A549 treated with CORT108297 at 1 μM for 4 hours (cell line): ENCODE measurements around the gene MDP1. TPM values are rescaled to one million over a fixed set of nuclear protein-coding genes. Genes with fewer than 3 reads are reported as not detected.

Experiments used
- total RNA-seq: library from RNA; stranded (reverse); fragments of 200-300 nt; extraction: Qiagen RNA extraction; gene quantifications from 5 replicates; pipeline ENCODE4 v1.2.3, GENCODE V29; 2022

Gene MDP1
- total RNA-seq: 30.3 to 32.5 TPM (median 31.5 TPM) in 5 replicates

DNA sequence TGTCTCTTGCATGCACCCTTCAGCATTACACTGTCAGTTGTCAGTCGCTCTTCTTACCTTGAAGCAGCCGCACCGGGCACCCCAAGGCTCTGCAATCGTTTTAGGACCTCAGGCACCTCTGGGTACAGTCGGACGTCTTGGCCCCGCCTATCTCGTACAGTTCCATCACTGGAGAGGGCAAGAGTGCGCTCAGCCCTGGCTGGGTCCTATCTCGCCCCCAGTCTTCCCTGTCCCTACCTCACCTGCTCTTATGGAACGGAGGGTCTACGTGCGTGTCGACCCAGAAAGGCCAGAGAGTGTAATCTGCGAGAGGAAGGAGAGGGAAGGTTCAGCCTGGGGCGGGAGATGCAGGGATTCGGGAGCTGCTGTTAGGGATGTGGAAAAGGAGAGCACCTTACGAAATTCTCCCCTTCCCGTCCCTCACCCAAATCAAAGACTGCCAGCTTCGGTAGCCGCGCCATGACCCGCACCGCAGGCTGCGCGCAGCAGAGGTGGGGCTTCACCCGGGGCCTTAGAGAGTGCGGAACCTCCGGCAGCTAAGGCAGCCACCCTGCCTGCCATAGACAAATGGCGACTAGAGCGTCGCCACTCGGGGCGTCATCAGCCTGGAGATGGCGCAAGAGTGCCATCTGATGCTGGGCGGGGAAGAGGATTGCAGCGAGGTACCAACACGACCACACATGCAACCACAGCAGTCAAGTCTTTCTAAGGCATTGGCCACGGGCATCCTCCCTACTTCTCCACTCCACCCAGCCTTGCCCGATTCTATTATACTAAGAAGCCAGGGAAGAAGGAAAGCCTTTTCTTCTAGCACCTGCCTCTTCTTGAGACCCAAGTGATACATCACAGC lies at the start of gene MDP1:
TSS of gene MDP1 (minus strand) at position 572 of the 850 bp plus-strand sequence. CDS start at position 461, 111 bp downstream.

DNA sequence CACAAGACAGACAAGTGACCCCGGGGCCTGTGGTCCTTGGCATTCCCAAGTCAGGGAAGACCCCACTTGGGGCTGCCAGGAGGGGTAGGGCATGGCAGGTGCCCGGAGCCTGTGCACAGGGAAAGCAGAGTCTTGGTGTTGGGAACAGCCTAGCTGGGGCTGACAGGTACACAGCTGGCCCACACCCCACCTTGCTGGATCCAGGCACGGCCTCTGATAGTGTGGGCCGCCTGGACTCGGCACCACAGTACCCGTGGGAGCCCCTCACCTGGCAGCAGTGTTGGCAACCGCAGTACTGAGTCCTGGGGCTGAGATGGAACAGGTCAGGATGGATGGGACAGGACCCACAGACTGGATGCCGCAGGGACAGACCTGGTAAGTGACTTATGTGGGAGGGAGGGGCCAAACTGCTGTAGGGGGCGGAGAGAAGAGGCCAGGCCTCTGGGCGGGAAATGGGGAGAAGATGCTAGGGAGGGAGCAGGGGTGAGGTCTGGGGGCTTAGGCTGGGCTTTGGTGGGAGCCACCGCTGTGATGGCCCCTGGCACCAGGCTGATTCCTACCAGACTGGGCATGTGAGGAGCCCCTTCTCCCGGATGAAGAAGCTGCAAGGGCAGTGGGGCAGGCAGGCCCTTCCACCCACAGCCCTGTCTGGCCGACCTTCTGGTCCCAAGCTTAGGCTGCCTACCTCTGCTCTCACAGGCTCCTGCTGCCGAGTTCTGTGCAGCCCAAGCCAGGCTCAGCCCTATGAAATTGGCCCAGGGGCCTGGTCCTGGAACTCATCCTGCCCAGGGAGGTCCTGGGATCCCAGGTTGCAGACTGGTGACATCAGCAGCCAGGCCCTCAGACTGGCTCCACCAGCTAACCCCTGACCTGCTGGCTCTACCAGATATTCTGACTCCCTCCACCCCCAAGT lies 47.2 kb upstream of the MDP1 start, which contains the start of gene TGM1:
TSS of gene TGM1 (minus strand) at position 357 of the 913 bp plus-strand sequence. CDS start 825 bp downstream, outside the sequence.

DNA sequence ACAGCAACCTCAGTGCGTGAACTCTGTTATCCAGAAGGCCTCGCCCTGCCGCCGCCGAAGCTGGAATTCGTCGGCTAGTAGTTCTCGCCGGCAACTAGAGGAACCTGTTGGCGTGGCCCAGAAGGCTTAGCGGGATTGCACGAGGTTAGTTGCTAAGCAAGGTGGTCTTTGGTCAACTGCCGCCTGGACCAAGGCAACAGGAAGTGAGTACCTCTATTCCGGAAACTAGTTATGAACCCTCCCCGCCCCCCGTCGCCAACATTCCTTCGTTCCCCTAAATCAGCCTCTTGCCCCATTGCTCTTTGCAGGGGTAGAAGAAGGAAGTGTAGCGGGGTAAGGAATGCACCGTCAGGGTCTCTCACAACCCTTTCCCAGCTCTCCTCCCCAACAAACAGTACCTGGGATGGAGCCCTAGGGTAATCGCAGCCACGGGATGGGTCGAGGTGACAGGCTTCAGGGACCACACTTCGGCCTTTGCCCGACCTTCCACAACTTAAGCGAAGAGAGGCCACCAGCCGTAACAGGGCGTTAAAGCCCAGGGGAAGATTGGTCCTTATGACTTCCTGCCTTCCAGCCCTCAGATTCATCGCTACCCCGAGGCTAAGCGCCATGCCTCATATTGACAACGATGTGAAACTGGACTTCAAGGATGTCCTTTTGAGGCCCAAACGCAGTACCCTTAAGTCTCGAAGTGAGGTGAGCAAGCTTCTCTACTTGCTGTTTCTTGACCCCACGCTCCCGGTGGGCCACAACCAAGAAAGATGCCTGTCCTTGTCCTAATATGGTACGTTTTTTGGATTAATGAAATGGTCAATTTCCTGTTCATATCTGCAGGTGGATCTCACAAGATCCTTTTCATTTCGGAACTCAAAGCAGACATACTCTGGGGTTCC lies 17.0 kb upstream of the MDP1 start, which contains the start of gene GMPR2:
TSS of gene GMPR2 (plus strand) at position 285 of the 893 bp plus-strand sequence. CDS start at position 610, 325 bp downstream.

DNA sequence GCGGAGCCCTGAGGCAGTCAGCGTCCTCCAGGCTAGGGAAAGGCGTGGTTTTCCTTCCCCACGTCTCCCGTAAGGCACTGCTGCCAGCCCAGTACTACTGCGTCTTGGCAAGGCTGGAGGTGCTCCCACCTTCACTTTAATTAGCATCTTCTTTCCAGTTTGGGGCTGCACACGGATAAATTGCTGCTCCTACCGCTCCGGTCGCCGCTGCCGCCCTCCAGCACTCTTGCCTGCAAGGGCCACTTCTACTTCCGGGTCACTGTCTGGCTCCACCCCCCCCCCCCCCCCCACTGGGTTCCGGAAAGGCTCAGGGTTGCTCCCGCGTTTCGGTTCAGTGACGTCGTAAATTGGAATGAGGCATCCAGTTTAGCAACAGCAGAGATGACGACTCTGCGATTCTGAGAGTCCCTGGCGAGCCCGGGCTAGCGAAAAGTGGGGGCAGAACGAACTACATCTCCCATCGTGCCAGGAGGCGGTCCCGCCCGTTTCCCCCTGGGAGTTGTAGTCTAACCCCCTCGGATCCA lies 16.3 kb upstream of the MDP1 start, which contains the start of gene NEDD8:
TSS of gene NEDD8 (minus strand) at position 247 of the 524 bp plus-strand sequence. CDS start at position 147, 100 bp downstream.

DNA sequence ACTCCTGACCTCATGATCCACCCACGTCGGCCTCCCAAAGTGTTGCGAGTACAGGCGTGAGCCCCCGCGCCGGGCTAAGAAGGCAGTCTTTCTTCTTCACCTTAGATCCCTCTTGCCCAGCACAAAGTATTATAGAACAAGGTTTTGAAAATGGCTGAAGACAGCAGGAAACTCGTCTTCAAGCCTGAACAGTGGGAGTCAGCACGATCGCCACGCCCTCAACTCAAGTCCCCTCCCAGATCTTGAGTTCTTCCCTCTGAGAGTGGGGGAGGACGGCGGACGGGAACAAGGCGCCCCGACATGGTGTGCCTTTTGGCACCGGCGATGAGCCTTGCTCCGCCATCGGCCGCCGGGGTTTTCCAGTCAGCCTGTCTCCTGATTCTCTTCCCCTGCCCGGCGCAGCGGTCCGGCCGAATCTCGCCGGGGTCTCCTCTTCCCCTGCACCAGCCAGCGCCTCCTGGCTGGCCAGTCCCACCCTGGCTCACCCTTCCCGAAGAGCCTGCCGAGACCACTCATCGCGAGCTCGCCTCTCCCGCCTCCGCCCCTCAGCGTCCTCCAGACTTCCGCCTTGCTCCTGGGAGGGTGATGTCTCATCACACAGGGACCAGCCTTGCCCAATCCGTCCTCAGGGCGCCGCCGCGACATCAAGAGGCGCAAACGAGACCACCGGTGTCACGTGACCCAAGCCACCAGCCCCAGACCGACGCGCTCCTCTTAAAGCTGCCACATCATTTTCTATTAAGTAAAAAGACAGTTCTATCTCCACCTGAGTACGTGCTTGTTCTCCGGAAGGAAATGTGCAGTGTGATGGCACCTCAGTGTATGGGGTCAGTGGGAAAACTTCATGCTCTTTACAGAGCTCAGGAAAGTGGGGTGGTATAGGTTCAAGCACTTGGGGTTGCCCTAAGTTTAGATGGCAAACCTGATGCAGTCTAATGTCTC lies 2.7 kb downstream of the MDP1 start, which contains the start of gene CHMP4A:
TSS of gene CHMP4A (minus strand) at position 565 of the 942 bp plus-strand sequence. CDS start at position 516, 49 bp downstream.

DNA sequence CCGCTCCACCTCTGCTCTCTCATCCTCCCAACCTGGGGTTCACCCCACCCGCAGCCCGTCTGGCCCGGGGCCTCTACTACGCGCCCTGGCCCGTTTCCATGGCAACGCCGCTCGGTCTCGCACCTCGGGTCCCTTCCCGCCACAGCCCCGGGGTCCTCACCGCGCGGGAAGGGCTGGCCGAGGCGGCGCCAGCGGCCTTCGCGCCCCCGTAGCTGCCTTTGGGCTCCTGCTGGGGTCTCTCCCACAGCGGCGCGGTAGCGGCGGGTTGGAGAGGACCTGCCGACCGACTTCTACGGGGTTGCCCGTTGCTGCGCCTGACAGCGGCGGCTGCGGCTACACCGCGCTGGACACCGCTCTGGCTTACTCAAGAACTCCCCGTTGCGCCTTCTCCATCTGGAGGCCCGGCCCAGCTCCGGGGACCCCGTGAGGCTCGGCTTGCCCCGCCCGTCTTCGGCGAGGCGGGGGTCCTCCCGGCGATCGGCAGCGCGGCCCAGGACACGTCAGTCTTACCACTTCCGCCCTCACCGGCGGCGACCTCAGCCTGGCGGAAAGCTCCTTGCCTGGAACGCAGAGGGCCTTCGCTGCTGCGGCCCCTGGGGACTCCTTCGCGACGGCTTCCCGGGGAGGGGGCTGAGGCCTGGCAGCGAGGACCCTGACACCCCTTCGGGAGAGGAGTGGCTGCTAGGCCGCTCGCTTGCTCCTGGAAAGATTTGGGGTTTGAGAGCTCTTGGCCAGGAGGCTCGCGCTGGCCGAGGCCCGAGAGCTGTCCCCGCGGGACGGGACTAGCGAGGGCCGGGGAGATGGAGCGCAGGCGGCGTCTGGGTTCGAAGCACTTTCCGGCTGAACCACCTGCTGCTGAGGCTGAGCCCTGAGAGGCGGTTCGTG lies 20.4 kb downstream of the MDP1 start, which contains the start of gene TM9SF1:
TSS of gene TM9SF1 (minus strand) at position 256 of the 885 bp plus-strand sequence. CDS start 422 bp downstream, outside the sequence.

DNA sequence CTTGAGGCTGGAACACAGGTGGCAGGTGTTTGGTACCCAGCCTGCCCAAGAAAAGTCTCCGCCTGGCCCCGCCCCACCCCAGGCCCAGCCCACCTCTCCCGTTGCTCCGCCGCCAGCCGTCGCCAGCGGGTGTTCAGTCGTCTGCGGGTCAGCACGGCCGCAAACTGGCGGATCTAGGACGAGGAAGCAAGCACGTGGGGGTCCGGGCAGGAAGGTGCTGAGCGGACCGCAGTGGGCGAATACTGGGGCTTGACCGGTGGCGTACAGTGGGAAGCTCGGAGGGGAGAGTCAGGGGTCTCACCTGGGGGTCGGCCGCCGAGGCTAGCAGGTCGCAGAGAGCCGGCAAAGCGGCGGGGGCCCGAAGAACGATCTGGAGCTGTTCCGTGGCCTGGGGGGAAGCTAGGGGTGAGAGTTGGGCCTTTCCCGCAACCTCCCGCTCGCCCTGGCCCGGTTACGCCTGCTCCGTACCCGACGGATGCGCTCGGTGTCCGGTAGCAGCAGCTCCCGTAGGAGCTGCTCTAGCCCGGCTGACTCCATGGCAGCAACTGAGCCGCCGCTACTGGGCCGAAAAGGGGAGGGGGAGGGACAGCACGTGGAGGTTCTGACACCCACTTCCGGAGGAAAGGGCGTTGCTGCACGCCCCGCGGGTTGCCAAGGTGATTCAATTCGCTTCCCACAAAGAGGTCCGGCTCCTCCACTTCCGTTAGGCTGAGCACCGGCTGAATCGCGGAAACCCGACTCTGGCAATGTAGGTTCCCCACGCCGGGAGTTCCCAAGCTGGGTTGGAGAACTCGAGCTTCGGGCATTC lies 27.4 kb downstream of the MDP1 start, which contains the start of gene IPO4:
TSS of gene IPO4 (minus strand) at position 566 of the 808 bp plus-strand sequence. CDS start at position 537, 29 bp downstream.

DNA sequence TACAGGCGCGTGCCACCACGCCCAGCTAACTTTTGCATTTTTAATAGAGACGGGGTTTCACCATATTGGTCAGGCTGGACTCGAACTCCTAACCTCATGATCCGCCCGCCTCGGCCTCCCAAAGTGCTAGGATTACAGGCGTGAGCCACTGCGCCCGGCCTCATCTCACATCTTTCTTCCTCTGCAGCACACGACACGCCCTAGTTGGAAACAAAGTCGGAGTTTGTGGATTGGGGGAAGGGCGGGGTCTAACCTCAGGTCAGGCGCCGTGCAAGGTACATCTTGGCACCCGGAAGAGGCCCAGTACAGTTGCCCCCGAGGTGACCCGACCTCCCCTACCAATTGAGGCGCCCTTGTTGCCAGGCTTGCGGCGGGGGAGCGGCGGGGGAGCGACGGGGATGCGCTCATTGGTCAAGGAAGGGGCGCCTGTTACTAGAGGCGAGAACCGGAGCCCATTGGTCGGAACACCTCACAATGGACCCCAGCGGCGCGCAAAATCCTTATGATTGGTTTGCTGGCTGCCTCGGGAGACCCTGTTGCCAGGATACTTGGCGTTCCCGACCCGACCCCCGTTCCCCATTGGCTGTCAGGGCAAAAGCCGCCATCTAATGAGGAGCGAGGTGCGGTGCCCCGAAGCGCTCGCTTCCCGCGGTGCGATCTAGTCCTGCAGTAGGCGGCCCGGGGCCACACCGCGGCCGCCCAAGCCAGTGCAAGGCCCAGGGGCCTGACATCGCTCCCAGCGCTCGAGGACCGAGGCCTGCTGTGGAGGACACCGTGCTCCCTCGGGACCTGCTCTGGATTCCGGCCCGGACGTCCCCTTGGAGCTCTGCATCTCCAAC lies 44.2 kb downstream of the MDP1 start, which contains the start of gene REC8:
TSS of gene REC8 (plus strand) at position 659 of the 839 bp plus-strand sequence. CDS start 473 bp downstream, outside the sequence.

Other genes starting within 250 kb of the MDP1 start
- gene DHRS4L2, start 227.1 kb downstream of the MDP1 start, total RNA-seq: 21.2 to 33.3 TPM (median 30.4 TPM) in 5 replicates
- gene CARMIL3, start 164.1 kb downstream of the MDP1 start, total RNA-seq: 0.40 to 0.58 TPM (median 0.50 TPM) in 5 replicates
- gene CPNE6, start 144.5 kb downstream of the MDP1 start, total RNA-seq: 0.05 TPM in 1 of 5 replicates, not detected in the others
- 15.8 to 22.3 TPM (median 20.7 TPM) in 5 replicates for gene PCK2, start 121.8 kb downstream of the MDP1 start, total RNA-seq
- 19.4 to 24.7 TPM (median 20.5 TPM) in 5 replicates for gene DCAF11, start 101.3 kb downstream of the MDP1 start, total RNA-seq
- gene NRL, start 101.1 kb downstream of the MDP1 start, total RNA-seq: 0.60 to 1.1 TPM (median 0.97 TPM) in 5 replicates
- 0.07 to 0.15 TPM in 2 of 5 replicates, not detected in the others for gene FITM1, start 85.4 kb downstream of the MDP1 start, total RNA-seq
- gene PSME1, start 79.9 kb downstream of the MDP1 start, total RNA-seq: 161 to 192 TPM (median 170 TPM) in 5 replicates
- 49.0 to 66.1 TPM (median 64.4 TPM) in 5 replicates for gene EMC9, start 74.5 kb downstream of the MDP1 start, total RNA-seq
- 158 to 201 TPM (median 173 TPM) in 5 replicates for gene PSME2, start 69.5 kb downstream of the MDP1 start, total RNA-seq
- 19.4 to 37.6 TPM (median 29.7 TPM) in 5 replicates for gene RNF31, start 68.6 kb downstream of the MDP1 start, total RNA-seq
- gene IRF9, start 54.8 kb downstream of the MDP1 start, total RNA-seq: 17.6 to 21.5 TPM (median 19.7 TPM) in 5 replicates
- 2.6 to 8.3 TPM (median 4.8 TPM) in 5 replicates for gene REC8, start 44.0 kb downstream of the MDP1 start, total RNA-seq
- gene IPO4, start 27.2 kb downstream of the MDP1 start, total RNA-seq: 78.9 to 89.8 TPM (median 88.2 TPM) in 5 replicates
- 62.6 to 70.9 TPM (median 69.7 TPM) in 5 replicates for gene TM9SF1, start 20.6 kb downstream of the MDP1 start, total RNA-seq
- not detected in 5 replicates for gene TSSK4, start 10.4 kb downstream of the MDP1 start, total RNA-seq
- 75.4 to 107 TPM (median 77.3 TPM) in 5 replicates for gene CHMP4A, start 2.6 kb downstream of the MDP1 start, total RNA-seq
- gene NEDD8, start 16.3 kb upstream of the MDP1 start, total RNA-seq: 441 to 466 TPM (median 453 TPM) in 5 replicates
- 55.1 to 62.8 TPM (median 56.6 TPM) in 5 replicates for gene GMPR2, start 16.9 kb upstream of the MDP1 start, total RNA-seq
- 34.5 to 39.1 TPM (median 37.5 TPM) in 5 replicates for gene TINF2, start 26.6 kb upstream of the MDP1 start, total RNA-seq
- 0.65 to 1.3 TPM (median 1.1 TPM) in 5 replicates for gene TGM1, start 47.1 kb upstream of the MDP1 start, total RNA-seq
- 14.9 to 18.6 TPM (median 18.0 TPM) in 5 replicates for gene RABGGTA, start 55.5 kb upstream of the MDP1 start, total RNA-seq
- gene DHRS1, start 83.7 kb upstream of the MDP1 start, total RNA-seq: 11.3 to 14.7 TPM (median 12.9 TPM) in 5 replicates
- gene NOP9, start 83.8 kb upstream of the MDP1 start, total RNA-seq: 14.5 to 19.5 TPM (median 17.5 TPM) in 5 replicates
- gene CIDEB, start 91.9 kb upstream of the MDP1 start, total RNA-seq: 0.18 to 0.66 TPM (median 0.20 TPM) in 5 replicates
- gene LTB4R2, start 94.1 kb upstream of the MDP1 start, total RNA-seq: 2.2 to 6.0 TPM (median 5.7 TPM) in 5 replicates
- gene LTB4R, start 95.4 kb upstream of the MDP1 start, total RNA-seq: 3.7 to 7.0 TPM (median 6.4 TPM) in 5 replicates
- not detected in 5 replicates for gene ADCY4, start 119.0 kb upstream of the MDP1 start, total RNA-seq
- not detected in 5 replicates for gene RIPK3, start 123.9 kb upstream of the MDP1 start, total RNA-seq
- gene NFATC4, start 152.1 kb upstream of the MDP1 start, total RNA-seq: 0.10 to 0.41 TPM (median 0.23 TPM) in 5 replicates
- gene NYNRIN, start 182.9 kb upstream of the MDP1 start, total RNA-seq: 0.15 to 0.25 TPM (median 0.21 TPM) in 5 replicates
- 0.81 to 1.5 TPM (median 1.4 TPM) in 5 replicates for gene CBLN3, start 213.6 kb upstream of the MDP1 start, total RNA-seq
- gene KHNYN, start 213.9 kb upstream of the MDP1 start, total RNA-seq: 23.0 to 32.2 TPM (median 27.1 TPM) in 5 replicates
- gene SDR39U1, start 226.7 kb upstream of the MDP1 start, total RNA-seq: 42.4 to 55.2 TPM (median 51.6 TPM) in 5 replicates